ENCODE results near the gene CNTLN.

DNA sequence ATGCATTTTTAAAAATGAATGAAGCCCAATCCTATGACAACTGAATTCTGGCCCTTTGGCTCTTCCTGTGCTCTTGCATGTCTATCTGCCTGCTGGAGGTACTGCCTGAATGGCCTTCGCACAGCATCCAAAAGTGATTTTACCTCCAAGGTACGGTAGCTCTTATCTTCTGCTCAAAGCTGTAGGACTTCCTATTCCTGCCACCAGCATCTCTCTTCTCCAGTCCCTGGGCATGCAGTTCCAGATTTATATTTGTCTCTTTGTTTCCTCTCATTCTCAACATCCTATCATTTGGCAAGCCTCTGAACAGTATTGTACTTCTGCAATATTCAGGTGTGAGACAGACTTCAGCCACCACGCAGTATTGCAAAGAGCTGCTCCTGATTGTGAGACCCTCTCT lies 400.3 kb downstream of the CNTLN start:
- no peak for TF ChIP-seq POLR2A (IDR thresholded peaks at IDR 0.05)
- TF ChIP-seq CTCF (IDR thresholded peaks at IDR 0.05): no peak
